Thyroid gland (tissue), 4 donors: Measurements from ENCODE around the gene TOM1.

Experiments
- POLR2A ChIP-seq, 2 donors: fragments of 450-650 bp; IDR thresholded peaks; one replicate each; pipeline ENCODE4 v1.6.1; 2017; ENCODE audit warnings: antibody characterized with exemption in 2 of 2, mild to moderate bottlenecking in 2 of 2, moderate library complexity in 1 of 2
- TF ChIP-seq, protein P1 (sequence below), 6 experiments: fragments of 200-600 bp in 3 of 6; fragments of 450-650 bp in 3 of 6; sonication (generic) in 3 of 6; IDR thresholded peaks; one replicate each; pipeline ENCODE4 v1.5.1; 2016 to 2019; ENCODE audit warnings: antibody characterized with exemption in 6 of 6, mild to moderate bottlenecking in 2 of 6, inconsistent platforms in 1 of 6, moderate library complexity in 1 of 6

DNA sequence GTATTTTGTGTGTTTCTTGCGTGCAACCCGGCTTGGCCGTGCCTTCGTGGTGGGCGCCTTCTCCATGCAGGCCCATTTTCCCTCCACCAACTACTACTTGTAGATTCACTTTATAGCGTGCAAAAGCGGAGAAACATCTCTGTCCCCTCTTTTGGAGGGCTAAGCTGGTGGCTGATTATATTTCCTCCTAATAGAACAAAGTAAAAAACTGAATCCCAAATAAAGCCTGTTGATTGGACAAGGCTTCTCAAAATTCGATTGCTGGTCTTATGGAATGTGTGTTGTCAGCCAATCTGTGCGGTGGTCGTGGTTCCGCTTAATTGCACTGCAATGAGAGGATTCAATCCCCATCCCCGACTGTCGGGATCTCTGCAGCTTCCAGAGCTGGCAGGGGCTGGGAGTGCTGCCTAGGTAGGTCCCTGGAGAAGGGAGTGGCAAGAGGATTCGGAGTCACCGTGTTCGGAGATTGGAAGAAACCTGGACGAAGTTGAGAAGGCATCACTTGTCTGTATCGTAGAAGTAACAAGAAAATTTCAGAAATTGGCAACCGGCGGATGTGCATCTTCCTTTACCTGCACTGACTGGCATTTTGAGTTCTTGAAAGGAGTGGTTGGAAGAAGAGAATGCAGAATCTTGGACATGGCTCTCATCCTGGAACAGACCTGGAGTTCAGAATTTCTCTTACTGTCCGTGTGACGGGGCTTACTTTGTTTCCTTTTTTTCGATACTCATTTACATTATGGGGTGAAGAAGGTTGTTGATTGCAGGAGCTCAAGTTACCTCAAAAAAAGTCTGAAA lies 41.3 kb upstream of the TOM1 start:
- TF ChIP-seq, protein P1, sequence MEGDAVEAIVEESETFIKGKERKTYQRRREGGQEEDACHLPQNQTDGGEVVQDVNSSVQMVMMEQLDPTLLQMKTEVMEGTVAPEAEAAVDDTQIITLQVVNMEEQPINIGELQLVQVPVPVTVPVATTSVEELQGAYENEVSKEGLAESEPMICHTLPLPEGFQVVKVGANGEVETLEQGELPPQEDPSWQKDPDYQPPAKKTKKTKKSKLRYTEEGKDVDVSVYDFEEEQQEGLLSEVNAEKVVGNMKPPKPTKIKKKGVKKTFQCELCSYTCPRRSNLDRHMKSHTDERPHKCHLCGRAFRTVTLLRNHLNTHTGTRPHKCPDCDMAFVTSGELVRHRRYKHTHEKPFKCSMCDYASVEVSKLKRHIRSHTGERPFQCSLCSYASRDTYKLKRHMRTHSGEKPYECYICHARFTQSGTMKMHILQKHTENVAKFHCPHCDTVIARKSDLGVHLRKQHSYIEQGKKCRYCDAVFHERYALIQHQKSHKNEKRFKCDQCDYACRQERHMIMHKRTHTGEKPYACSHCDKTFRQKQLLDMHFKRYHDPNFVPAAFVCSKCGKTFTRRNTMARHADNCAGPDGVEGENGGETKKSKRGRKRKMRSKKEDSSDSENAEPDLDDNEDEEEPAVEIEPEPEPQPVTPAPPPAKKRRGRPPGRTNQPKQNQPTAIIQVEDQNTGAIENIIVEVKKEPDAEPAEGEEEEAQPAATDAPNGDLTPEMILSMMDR (IDR thresholded peaks at IDR 0.05): no peak
- TF ChIP-seq POLR2A (IDR thresholded peaks at IDR 0.05): no peak
